Measurements from ENCODE around the gene NINJ1.
"Not testable (repeated sequence)": the region's sequence is repeated elsewhere in the genome, so short reads cannot be mapped to it uniquely, and the experiment has no call there.

The NINJ1 gene

GRCh38 chr9:93111001-93111370 lies 23.1 kb downstream of the NINJ1 start:
- no peak for DNase-seq (ENCODE audit: low spot score)
- no peak for TF ChIP-seq CTCF (IDR thresholded peaks at IDR 0.05; ENCODE audit: borderline replicate concordance, control extremely low read depth, extremely low read depth, insufficient read depth, missing control alignments)
- in situ Hi-C loops (cut with MboI; ENCODE audit: low sequenced_read_pairs, unreplicated experiment), result no loop called here

GRCh38 chr9:93110311-93110855 lies 23.7 kb downstream of the NINJ1 start:
- DNase-seq (ENCODE audit: low spot score), result no peak
- in situ Hi-C loops (cut with MboI; ENCODE audit: low sequenced_read_pairs, unreplicated experiment), result no loop called here

GRCh38 chr9:93108291-93109041 lies 25.6 kb downstream of the NINJ1 start:
- no peak for DNase-seq (ENCODE audit: low spot score)
- no peak for TF ChIP-seq CTCF (IDR thresholded peaks at IDR 0.05; ENCODE audit: borderline replicate concordance, control extremely low read depth, extremely low read depth, insufficient read depth, missing control alignments)
- in situ Hi-C loops (cut with MboI; ENCODE audit: low sequenced_read_pairs, unreplicated experiment), result no loop called here

More at GRCh38 chr9:93110311-93110855, 23.7 kb downstream of the NINJ1 start:
- TF ChIP-seq CTCF (IDR thresholded peaks at IDR 0.05; ENCODE audit: borderline replicate concordance, control extremely low read depth, extremely low read depth, insufficient read depth, missing control alignments), result no peak

GRCh38 chr9:93107825-93108161 lies 26.3 kb downstream of the NINJ1 start:
- no peak for TF ChIP-seq CTCF (IDR thresholded peaks at IDR 0.05; ENCODE audit: borderline replicate concordance, control extremely low read depth, extremely low read depth, insufficient read depth, missing control alignments)
- DNase-seq (ENCODE audit: low spot score), result no peak
- in situ Hi-C loops (cut with MboI; ENCODE audit: low sequenced_read_pairs, unreplicated experiment), result no loop called here

GRCh38 chr9:93107151-93107824 lies 26.8 kb downstream of the NINJ1 start:
- in situ Hi-C loops (cut with MboI; ENCODE audit: low sequenced_read_pairs, unreplicated experiment), result no loop called here
- no peak for TF ChIP-seq CTCF (IDR thresholded peaks at IDR 0.05; ENCODE audit: borderline replicate concordance, control extremely low read depth, extremely low read depth, insufficient read depth, missing control alignments)

GRCh38 chr9:93105620-93106019 lies 28.4 kb downstream of the NINJ1 start:
- in situ Hi-C loops (cut with MboI; ENCODE audit: low sequenced_read_pairs, unreplicated experiment), result no loop called here
- no peak for TF ChIP-seq CTCF (IDR thresholded peaks at IDR 0.05; ENCODE audit: borderline replicate concordance, control extremely low read depth, extremely low read depth, insufficient read depth, missing control alignments)
- DNase-seq (ENCODE audit: low spot score), result no peak

More at GRCh38 chr9:93107151-93107824, 26.8 kb downstream of the NINJ1 start:
- DNase-seq (ENCODE audit: low spot score), result no peak

GRCh38 chr9:93101086-93101485 lies 33.0 kb downstream of the NINJ1 start:
- in situ Hi-C loops (cut with MboI; ENCODE audit: low sequenced_read_pairs, unreplicated experiment); DNase-seq (ENCODE audit: low spot score): not testable (repeated sequence)

All from GM13976 (cell line).